Ovary (tissue), 9 donors: ENCODE data around the gene SLC43A2. TPM values are rescaled to one million over a fixed set of nuclear protein-coding genes. Genes with fewer than 3 reads are reported as not detected.
A peak's percentile ranks its signal among the peaks of the same experiment; 100 is the strongest.

Experiments
- DNase-seq, 5 donors: peaks; one replicate each; pipeline ENCODE4 v3.0.0-alpha.2; 2019 to 2020
- H3K27ac ChIP-seq, 2 donors: fragments of 200-600 bp; one replicate each; pipeline versions ENCODE4 v1.5.1 to v1.8.0; 2019 to 2022
- H3K27me3 ChIP-seq: fragments of 200-600 bp; one replicate; pipeline ENCODE4 v1.8.0; 2022
- H3K36me3 ChIP-seq: fragments of 200-600 bp; sonication (generic); one replicate; pipeline ENCODE4 v1.5.1; 2019
- H3K4me1 ChIP-seq: one replicate; pipeline ENCODE4 v1.8.1; 2013; ENCODE audit warnings: mild to moderate bottlenecking, moderate library complexity; ENCODE audit not compliant: insufficient read depth
- H3K4me3 ChIP-seq: fragments of 200-600 bp; sonication (generic); one replicate; pipeline ENCODE4 v1.5.1; 2017
- H3K9me3 ChIP-seq, 2 donors: fragments of 200-600 bp in 1 of 2; sonication (generic) in 1 of 2; one replicate each; pipeline versions ENCODE4 v1.5.1 to v1.8.1; 2013 to 2019; ENCODE audit warnings: mild to moderate bottlenecking in 1 of 2, moderate library complexity in 1 of 2
- EP300 ChIP-seq: sonication (generic); formaldehyde crosslinking; IDR thresholded peaks from one replicate; pipeline ENCODE4 v1.6.1; 2017; ENCODE audit warnings: antibody characterized with exemption
- POLR2A ChIP-seq: fragments of 450-650 bp; IDR thresholded peaks from one replicate; pipeline ENCODE4 v1.6.1; 2017; ENCODE audit warnings: antibody characterized with exemption, mild to moderate bottlenecking, moderate library complexity
- WGBS, 3 donors: extraction: QIAGEN DNeasy Blood & Tissue Kit in 1 of 3; methylation state at CpG; one replicate each; pipeline versions ENCODE4 v1.1.5 to v1.1.7; 2013 to 2017; 5-methylcytosine and 5-hydroxymethylcytosine counted together
- intact Hi-C, 4 donors: fragments of 100-400 bp; cut with DNase I; formaldehyde crosslinking; loops; one replicate each; pipeline versions ENCODE4 v1.11.0 to v1.15.1; 2022 to 2023
- polyA plus RNA-seq, 2 donors: library from polyadenylated mRNA; stranded (reverse); fragments of 200-250 nt in 1 of 2; fragments of 350-450 nt in 1 of 2; fragmentation: Illumina TruSeq in 1 of 2; extraction: RNeasy Lipid Tissue Mini Kit (QIAGEN cat#74804) in 1 of 2; gene quantifications; one replicate each; pipeline ENCODE4 v1.2.3, GENCODE V29; 2013 to 2014
- total RNA-seq, 7 donors: library from RNA; depleted of rRNA in 2 of 7; stranded (reverse); fragments of >200 nt in 2 of 7; fragmentation: NEBNext Ultra II Directional in 3 of 7; extraction: Animal tissue kit (Norgen Biotek cat#: 25700) in 3 of 7; gene quantifications; one replicate each; pipeline versions ENCODE4 v1.1.0 to v1.2.4, GENCODE V29; 2016 to 2023
- TF ChIP-seq, protein P1 (sequence below), 3 donors: fragments of 450-650 bp in 2 of 3; fragments of 200-600 bp in 1 of 3; IDR thresholded peaks; one replicate each; pipeline versions ENCODE4 v1.5.1 to v1.8.0; 2016 to 2022; ENCODE audit warnings: antibody characterized with exemption in 3 of 3, mild to moderate bottlenecking in 1 of 3
- donor health status: DM: no; HTN: no; CAD: no; lungs with moderate emphysema.
- donor health status: DM: no; HTN: no; CAD: no.
- donor health status: Bipolar disorder and iron deficiency.
- donor health status: DM: yes; HTN: yes; CAD: no.
- donor health status: DM: no; HTN: no; CAD: no.
- donor health status: DM: yes; HTN: yes; CAD: no.

SLC43A2 gene
- total and polyA plus RNA-seq, 9 donors, result 3.5 to 24.6 (median 7.1) TPM

DNA sequence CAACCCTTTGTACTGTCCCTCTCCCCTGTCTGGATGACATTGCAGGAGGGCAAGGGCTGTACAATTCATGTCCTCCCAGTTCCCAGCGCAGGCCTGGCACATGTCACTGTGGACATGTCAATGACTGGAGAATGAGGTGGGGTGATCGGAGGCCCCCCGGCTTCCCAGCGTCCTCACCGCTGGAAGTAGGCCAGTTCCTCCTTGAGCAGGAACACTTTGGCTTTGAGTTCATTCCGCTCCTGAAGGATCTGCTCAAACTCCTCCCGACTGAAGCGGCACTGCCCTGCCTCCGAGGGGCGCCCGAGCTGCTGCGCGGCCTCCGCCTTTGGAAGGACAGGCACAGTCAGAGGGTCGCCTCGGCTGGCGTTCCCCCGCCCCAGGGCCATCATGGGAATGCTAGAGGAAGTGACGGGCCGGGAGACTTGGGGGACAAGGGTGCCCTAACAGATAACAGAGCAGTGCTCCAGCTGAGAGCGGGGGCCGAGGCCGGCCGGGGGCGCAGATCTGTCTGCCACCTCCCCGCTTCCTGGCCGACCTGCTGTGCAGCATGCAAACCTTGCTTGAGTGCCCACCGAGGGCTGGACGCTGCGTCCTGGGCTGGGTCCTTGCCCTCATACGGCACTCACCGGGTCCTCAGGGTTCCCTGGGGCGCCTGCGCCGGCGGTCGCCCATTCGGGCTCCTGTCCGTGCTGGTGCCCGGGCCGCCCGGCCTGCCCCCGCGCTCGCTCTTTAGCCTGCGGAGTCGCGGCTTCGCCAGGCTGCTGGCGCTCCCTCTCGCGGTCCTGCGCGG is 19.7 kb upstream of the SLC43A2 start:
- intact Hi-C loops, result loop anchor here in 3 of 4 donors (1.0 to 10.0 kb wide), 5 partner anchors 20 to 136 kb away; partner anchors contain the start of gene SLC43A2 (in 1 of the 3)
- H3K4me3 ChIP-seq, result peak overlapping the region; percentile 54
- TF ChIP-seq, protein P1, sequence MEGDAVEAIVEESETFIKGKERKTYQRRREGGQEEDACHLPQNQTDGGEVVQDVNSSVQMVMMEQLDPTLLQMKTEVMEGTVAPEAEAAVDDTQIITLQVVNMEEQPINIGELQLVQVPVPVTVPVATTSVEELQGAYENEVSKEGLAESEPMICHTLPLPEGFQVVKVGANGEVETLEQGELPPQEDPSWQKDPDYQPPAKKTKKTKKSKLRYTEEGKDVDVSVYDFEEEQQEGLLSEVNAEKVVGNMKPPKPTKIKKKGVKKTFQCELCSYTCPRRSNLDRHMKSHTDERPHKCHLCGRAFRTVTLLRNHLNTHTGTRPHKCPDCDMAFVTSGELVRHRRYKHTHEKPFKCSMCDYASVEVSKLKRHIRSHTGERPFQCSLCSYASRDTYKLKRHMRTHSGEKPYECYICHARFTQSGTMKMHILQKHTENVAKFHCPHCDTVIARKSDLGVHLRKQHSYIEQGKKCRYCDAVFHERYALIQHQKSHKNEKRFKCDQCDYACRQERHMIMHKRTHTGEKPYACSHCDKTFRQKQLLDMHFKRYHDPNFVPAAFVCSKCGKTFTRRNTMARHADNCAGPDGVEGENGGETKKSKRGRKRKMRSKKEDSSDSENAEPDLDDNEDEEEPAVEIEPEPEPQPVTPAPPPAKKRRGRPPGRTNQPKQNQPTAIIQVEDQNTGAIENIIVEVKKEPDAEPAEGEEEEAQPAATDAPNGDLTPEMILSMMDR (IDR thresholded peaks at IDR 0.05), result peak in 2 of 3 donors; percentile 92 to 94
- TF ChIP-seq POLR2A (no peak), EP300 (no peak)
- H3K27me3 ChIP-seq, result no peaks in the 10 kb centered on the region
- H3K4me1 ChIP-seq, result peaks cover 12% of the 10 kb centered on the region
- H3K36me3 ChIP-seq, result no peaks in the 10 kb centered on the region
- H3K9me3 ChIP-seq, result no peaks in the 10 kb centered on the region
- H3K27ac ChIP-seq, result peak overlapping the region; percentile 23 to 74
- 4 to 8% (median 5%) methylated on average over 44 to 54 of the region's 54 CpGs for WGBS, 3 donors
- peak in 3 of 5 donors; percentile 48 to 64 (median 57) for DNase-seq

DNA sequence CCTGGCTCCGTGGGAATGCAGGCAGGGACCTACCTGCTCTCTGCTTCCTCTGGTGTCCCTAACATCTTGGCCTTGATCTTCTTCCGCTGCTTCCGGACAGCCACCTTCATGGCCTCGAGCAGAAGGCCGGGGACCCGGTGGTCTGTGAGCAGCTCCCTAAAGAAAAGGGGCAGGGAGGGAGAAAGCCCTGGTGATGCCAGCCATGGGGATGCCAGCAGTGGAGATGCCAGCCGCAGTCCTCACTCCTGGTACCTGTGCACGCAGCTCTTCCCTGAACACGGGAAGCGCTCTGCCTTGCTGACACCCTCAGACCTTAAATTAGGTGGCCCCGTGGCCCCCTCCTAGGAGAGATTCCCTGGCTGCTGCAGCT is 19.2 kb upstream of the SLC43A2 start:
- WGBS, 3 donors, result 66 to 73% (median 68%) methylated on average over 11 of the region's 11 CpGs
- H3K27me3 ChIP-seq, result no peaks in the 10 kb centered on the region
- intact Hi-C loops, result loop anchor here in 3 of 4 donors (1.0 to 10.0 kb wide), 5 partner anchors 19 to 137 kb away; partner anchors contain the start of gene SLC43A2 (in 1 of the 3)

DNA sequence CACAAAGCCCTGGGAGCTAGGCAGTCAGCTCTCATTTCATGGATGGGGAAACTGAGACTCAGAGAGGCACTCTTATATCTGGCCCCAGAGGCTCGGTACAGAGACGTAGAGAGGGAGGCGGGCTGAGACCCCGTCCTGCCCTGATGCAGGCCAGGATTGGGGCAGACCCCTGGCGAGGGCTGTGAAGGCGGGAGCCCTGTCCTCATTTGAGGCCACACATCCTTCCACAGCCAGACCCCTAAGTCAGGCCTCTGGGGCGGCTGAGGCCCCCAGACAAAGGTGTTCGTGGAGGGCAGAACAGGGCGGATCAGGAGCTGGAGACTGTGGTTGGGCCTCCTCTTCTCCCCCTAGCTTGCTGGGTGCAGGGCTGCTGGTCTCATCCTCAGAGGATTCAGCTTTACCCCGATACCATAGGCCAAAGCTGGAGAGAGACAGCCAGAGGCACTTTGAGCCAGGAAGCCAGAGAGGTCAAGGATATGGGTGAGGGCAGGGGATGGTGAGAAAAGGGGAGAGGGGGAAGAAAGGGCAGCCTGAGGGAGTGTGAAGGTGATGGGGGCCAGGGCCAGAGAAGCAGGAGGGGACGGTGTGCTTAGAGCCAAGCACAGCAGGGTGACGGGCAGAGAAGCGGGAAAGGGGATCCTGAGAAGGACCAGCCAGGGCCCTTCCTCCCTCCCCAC is 17.7 kb upstream of the SLC43A2 start:
- Histone ChIP-seq H3K27ac (no peak overlapping the region), H3K4me1 (peaks cover 12% of the 10 kb centered on the region), H3K4me3 (no peak overlapping the region), H3K9me3 (no peaks in the 10 kb centered on the region), H3K27me3 (no peaks in the 10 kb centered on the region), H3K36me3 (no peaks in the 10 kb centered on the region)
- no peak for DNase-seq
- 81 to 90% (median 89%) methylated on average over 13 of the region's 13 CpGs for WGBS, 3 donors
- no peak for TF ChIP-seq EP300
- TF ChIP-seq POLR2A, result no peak
- TF ChIP-seq, protein P1 (IDR thresholded peaks at IDR 0.05), result no peak
- intact Hi-C loops, result loop anchor here in 2 of 4 donors (5.0 to 10.0 kb wide), 2 partner anchors 69 to 138 kb away; no protein-coding TSS in a partner anchor

More for the DNA sequence above, 19.2 kb upstream of the SLC43A2 start:
- no peaks in the 10 kb centered on the region for H3K9me3 ChIP-seq
- DNase-seq, result no peak
- TF ChIP-seq, protein P1 (IDR thresholded peaks at IDR 0.05), result no peak
- H3K36me3 ChIP-seq, result no peaks in the 10 kb centered on the region
- H3K4me3 ChIP-seq, result no peak overlapping the region
- no peak overlapping the region for H3K27ac ChIP-seq
- peaks cover 12% of the 10 kb centered on the region for H3K4me1 ChIP-seq

DNA sequence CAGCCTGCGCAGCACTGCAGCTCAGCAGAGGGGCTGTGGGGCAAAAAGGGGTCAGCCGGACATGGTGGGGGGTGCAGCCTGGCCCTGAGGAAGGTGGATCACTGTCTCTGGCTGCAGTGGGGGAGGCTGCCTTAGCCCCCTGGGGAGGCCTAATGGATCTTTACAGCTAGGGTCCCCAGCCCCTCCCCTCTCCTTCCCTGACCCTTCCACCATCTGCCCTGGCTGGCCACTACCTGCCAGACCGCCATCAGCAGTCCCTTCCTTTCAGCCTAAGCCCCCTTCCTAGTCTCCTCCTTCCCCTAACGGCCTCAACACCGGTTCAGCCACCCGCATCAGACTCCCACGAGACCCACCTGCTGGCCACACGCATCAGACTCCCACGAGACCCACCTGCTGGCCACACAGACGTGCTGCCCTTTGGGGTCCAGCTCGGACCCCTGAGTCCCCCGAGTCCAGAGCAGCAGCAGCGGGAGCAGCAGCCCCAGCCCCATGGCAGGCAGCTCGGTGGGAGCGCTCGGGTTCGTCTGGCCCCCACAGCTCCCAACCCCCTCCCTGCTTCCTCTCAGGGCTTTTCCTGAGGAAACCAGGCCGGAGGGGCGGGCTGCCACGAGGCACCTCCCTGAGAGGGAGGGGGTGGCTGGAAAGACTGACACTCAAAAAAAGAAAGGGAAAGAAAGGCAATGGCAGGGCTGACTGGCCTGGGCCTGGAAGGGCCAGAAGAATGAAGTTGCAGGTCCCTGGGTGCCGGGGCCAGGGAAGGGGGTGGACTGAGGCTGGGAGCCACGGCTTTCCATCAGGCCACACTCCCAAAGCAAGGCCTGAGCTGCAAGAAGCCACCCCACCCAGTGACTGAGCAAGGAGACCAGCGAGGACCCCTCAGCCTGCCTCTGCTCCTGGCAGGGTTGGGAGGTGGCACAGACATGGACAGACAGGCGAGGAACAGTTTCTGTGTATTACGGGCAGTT is 16.9 kb upstream of the SLC43A2 start, which contains the start of gene SCARF1:
Gene SCARF1, minus strand, starts transcription at position 526 of the 965 bp plus-strand sequence. Its CDS starts 35 bp downstream, at position 491.
- Histone ChIP-seq H3K4me3 (peak within 1 kb of the TSS; percentile 12), H3K27me3 (no peaks in the 10 kb centered on the region), H3K4me1 (peaks cover 12% of the 10 kb centered on the region), H3K9me3 (no peaks in the 10 kb centered on the region), H3K27ac (no peak within 1 kb of the TSS), H3K36me3 (no peaks in the 10 kb centered on the region)
- TF ChIP-seq, protein P1 (IDR thresholded peaks at IDR 0.05), result no peak
- TF ChIP-seq POLR2A, result no peak
- TF ChIP-seq EP300, result no peak
- intact Hi-C loops, result loop anchor here in 2 of 4 donors (5.0 to 10.0 kb wide), 2 partner anchors 68 to 139 kb away; no protein-coding TSS in a partner anchor
- no peak for DNase-seq
- 84 to 87% (median 85%) methylated on average over 20 to 25 of the region's 25 CpGs for WGBS, 3 donors
